IPS DF 19.7 (cell line): ENCODE results near the gene MYT1.
"Not testable (repeated sequence)": the region's sequence is repeated elsewhere in the genome, so short reads cannot be mapped to it uniquely, and the experiment has no call there.

ENCODE experiments used
- DNase-seq: peaks from one replicate; pipeline ENCODE4 v3.0.0-alpha.2; 2013; ENCODE audit warnings: low read depth, low spot score

Gene MYT1

DNA sequence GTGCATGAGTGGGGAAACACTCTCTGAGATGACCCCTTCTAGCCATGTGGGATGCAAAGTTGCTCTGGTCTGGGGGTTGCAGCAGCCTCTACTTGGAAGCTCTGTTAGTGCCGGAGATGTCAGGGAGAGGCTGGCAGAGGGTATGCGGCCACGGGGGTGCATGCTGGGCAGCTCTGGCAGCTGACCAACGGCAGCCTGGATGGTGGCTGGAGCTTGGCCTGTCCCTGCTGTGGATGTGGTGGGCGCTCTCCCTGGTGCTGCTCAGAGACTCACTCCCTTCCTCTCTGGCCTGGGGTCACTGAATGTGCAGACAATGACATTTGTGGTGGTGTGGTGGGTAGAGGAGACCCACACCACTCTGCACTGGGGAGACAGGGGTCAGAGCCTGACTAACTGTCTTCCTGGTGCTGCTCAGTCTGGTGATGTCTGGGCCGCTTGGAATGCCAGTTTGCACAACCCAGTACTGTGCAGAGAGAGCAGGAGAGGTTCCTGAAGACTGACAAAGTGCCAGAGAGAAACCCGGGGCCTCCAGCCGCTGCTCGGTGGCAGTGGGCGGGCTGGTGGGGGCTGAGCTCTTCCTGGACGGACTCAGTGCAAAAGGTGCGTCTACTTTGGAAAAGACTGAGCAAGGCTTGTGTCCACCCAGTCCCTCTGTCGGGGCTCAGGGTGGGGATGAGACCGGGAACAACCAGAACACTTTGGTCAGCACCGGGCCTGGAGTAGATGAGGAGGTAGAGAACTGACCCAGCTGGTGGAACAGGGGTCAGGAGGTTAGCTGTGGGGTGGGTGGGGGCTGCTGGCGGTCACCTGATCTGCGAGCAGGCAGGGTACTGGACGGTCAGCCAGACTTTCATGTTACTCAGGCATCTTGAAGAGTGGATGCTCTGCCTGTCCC is 2.7 kb downstream of the MYT1 start:
- no peak for DNase-seq

DNA sequence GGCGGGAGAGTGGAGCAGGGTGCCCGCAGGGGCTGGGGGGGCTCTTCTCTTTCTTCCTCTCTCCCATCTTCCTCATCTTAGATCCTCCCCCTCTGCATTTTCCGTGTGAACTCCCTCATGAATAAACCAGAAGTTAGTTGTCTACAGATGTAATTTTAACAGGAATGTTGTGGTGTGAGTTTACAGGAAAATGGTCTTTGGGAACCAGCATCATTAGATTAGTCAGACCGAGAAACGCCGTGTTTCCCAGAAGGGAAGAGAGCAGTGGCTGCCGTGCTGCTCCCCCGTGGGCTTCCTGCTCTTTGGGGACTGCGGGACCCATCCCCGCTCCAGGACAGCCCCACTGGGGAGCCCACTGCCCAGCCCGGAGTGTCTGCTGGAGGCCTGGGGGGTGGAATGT is 3.4 kb downstream of the MYT1 start:
- DNase-seq = no peak

DNA sequence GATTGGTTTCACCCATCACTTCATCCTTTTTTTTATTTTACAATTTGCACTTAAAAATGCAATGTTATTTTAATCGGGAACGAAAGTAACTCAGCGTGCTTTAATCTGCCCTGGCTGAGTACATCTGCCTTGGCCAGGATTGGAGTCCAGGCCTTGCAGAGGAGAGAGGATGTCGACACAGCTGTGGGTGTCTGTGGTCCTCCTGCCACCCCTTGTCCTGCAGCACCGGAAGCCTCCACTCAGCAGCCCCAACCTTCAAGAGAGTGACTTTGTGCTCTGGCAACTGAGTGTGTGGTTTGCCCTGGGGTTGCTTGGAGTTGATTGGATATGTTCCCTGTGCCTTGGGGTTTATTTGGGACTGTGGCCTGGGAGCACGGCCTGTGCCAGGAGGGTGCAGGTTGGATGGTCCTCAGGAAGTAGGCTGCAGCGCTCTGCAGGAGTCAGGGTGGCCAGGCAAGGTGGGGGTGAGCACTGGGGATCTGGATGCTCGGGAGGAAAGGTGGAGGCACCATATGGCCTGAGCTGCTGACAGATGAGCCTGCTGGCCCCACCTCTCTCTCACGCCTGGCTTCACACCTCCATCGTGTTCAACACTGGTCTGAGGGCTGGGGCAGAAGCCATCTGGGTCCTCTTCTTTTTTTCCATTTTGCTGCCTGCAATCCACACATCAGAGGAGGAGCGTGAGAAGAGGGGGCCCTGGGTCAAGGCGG is 4.3 kb downstream of the MYT1 start:
- no peak for DNase-seq

DNA sequence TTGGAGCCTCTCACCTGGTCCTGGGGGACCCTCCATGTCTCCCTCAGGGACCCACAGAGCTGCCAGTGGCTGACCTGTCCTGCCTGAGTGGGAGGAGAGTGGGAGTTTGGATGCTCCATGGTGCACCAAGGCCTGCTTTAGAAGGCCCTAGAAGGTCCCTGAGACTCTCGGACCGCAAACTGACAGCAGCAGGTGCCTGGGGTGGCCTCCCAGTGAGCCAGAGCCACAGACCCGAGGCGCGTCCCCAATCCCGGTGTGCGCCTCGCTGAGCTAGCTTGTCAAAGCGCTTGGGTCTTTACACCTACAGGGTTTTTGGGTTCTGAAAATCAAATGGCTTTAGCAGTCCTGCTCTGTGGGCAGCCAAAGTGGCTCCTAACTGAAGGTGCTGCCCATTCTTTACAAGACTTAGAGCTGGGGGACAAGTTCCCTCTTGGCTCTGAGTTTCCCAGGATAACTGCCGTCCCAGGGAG is 4.9 kb downstream of the MYT1 start:
- no peak for DNase-seq

DNA sequence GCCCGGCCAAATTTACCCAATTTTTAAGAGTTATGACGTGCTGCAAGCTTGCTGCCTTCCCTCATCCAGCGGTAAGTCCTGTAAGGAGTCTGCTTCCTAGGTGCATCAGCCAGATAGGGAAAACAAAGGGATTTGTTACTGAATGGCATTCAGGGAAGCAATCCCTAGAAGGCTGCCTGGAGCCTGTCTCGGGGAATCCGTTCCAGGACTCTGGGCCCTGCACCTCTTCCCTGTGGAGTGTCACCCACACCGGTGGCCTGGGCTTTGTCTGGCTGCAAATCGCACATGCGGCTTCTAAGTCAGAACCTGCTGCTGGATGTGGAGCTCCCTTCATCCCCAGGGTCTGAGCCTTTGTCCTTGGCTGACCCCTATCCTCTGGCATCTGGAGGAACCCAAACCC is 7.0 kb downstream of the MYT1 start:
- no peak for DNase-seq

DNA sequence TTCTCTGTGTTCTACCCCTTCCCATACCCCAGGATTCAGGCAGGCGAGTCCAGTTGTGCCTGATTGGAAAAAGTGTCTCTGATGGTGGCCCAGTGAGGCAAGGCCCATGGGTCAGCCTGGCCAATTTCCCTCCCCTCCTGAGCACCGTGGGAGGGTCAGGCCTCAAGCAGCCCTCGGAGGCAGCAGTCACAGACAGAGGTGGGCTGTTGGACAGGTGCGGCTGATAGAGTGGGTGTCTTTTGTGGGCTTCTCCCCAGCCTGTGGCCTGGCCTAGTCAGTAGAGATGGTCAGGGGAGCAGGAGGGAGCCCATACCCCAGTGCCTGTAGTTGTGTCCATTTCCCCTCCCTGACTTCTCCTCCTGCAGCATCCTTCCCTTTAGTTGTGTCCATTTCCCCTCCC is 8.9 kb downstream of the MYT1 start:
- no peak for DNase-seq

DNA sequence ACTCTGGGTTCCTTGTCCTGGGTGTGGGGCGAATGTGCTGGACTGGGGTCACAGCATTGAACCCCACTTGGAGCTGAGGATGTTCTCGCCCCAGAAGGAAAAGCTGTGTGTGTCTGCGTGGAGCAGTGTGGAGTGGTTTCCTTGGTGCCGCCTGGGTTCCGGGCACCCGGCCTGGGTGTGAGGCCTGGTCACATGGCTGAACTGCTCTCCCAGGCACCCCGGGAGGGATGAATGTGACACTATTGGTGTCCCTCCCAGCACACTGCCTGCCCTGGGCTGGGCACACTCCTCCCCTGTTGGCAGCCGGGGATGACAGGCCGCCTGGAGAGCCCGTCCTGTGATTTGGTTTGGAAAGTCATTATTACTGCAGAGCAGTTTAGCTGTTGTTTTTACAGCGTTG is 12.3 kb downstream of the MYT1 start:
- no peak for DNase-seq

DNA sequence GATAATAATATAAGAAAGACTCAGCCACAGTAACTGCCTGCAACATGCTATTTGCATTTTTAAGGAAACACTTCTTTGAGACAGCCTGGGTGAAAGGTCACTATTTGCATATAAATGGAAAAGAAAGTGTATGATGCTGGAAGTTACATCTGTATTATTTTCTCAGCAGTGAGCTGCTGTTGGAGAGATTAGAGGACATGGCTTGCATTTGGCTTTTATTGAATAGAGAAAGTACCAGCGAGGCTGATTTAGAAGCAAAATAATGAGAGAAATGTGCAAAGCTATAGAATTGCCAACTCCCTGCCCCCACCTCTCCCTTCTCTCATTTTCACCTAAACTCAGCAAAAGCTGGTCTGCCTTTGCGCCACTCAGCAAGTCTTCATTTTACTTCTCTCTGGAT is 12.7 kb downstream of the MYT1 start:
- no peak for DNase-seq

DNA sequence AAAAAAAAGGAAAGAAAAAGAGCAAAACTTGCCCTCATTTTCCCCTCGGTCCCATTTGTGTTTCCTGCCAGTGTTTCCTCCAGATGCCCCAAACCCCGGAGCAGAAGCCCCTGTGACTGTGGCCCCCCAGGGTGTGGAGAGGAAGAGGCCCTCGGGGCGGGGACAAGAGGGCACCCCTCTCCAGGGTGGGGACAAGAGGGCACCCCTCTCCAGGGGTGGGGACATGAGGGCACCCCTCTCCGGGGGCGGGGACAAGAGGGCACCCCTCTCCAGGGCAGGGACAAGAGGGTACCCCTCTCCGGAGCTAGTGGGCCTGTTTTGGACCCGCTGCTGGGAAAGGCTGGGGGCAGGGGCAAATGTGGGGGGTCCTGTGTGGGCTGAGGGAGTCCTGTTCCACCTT is 13.1 kb downstream of the MYT1 start:
- no peak for DNase-seq

DNA sequence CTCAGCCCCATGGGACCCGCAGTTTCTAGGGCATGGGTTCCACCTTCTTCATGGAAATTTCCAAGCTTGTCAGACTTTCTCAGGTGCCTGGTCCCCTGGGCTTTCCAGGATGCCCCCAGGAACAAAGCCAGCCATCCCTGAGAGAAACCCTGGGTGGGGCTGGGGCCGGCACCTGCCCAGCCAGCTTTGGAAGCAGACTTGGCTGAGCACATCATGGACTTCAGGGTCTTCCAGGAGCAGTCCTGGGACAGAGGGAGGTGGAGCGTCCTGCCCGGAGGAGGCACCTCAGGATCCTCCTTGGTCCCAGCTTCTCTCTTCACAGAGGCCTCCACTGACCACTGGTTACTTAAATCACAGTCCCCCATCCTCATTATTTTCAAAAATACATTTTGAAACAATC is 13.5 kb downstream of the MYT1 start:
- DNase-seq = no peak

DNA sequence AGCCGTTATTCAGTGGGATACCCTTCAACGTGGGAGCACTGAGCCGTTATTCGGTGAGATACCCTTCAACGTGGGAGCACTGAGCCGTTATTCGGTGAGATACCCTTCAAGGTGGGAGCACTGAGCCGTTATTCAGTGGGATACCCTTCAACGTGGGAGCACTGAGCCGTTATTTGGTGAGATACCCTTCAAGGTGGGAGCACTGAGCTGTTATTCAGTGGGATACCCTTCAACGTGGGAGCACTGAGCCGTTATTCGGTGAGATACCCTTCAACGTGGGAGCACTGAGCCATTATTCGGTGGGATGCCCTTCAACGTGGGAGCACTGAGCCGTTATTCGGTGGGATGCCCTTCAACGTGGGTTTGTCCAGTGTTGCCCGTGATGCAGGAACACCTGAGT is 14.7 kb downstream of the MYT1 start:
- DNase-seq = not testable (repeated sequence)

DNA sequence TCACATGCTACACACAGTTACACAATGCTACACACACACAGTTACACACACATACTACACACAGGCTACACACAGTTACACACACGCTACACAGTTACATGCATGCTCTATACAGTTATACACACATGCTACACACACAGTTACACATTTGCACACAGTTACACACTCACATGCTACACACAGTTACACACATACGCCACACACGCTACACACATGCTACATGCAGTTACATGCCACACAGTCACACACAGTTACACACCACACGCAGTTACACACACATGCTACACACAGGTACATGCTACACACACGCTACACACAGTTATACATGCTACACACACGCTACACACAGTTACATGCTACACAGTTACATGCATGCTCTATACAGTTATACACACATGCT is 15.6 kb downstream of the MYT1 start:
- DNase-seq = no peak

DNA sequence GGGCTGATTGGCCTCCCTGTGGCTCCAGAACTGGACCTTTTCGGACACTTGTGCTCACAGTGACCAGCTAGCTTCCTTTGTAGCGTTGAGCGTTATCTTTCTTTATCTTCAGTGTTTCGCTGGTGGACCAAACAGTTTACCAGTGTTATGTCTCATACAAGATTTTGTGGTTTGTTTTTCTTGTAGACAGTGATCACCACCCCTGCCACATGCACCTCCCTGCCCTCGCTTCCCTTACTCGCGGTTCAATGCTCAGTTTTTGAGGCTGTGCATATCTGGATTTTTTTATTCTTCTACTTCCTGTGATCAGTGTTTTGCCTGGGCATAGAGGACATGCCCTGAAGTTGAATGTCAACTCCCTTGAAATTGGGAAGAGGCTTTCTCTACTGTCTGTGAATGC is 16.4 kb downstream of the MYT1 start:
- DNase-seq = no peak

DNA sequence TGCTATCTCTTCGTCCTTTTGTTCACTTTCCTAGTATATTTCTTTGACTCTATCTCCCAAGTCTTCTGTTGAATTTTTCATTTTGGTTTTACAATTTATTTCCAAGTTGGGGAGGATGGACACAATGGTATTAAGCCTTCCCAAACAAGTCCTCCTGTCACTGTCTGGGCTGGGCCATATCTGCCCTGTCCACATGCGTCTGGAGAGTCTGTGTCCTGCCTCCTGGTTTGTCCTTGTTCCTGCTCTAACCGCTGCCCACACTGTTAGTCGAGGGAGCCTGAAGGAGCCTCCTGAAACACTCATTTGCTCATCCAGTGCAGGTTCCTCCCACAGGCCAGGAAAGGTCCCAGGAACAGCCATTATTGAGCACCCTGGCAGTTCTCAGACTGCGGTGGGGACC is 17.1 kb downstream of the MYT1 start:
- DNase-seq = no peak

DNA sequence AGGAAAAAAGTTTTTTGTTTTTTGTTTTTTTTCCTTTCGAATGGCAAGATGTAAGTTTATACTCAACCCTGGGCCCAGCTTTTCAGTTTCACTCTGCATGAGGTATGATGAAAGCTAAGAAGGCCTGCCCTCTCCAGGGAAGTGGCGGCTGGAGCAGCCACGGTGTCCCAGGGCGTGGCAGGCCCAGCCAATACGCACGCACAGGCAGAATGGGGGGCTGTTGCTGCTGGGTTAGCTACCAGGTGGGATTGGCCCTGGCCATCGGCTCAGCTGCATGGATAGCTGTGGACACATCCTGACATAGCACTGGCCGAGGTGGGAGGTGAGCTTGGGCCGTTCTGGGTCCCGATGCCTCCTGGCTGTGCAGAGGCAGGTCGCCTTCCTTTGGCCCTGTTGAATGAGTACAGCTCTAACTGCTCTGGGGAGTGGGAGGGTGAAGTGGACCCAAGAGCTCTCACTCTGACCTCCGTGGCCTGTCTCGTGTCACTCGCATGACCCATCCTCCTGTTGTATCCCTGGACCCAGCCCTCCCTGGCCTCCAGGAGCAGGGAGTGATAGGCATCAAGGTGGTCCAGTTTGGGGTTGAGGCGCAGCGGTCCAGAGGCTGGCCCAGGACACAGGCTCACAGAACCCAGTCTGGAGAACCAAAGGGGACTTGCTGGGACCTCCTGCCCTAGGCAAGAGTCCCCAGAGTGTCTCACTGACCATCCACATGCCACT is 18.1 kb downstream of the MYT1 start:
- no peak for DNase-seq

DNA sequence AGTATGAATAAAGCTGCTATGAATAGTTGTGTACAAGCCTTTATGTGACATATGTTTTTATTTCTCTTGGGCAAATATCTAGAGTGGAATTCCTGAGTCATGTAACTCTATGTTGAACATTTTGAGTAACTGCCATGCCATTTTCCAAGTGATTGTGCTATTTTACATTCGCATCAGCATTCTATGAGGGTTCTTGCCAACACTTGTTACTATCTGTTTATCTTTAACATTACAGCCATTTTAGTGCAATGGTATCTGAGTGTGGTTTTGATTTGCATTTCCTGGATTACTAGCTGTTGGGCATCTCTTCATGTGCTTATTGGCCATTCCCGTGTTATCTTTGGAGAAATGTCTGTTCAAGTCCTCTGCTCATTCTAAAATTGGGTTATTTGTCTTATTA is 19.1 kb downstream of the MYT1 start:
- DNase-seq = no peak

DNA sequence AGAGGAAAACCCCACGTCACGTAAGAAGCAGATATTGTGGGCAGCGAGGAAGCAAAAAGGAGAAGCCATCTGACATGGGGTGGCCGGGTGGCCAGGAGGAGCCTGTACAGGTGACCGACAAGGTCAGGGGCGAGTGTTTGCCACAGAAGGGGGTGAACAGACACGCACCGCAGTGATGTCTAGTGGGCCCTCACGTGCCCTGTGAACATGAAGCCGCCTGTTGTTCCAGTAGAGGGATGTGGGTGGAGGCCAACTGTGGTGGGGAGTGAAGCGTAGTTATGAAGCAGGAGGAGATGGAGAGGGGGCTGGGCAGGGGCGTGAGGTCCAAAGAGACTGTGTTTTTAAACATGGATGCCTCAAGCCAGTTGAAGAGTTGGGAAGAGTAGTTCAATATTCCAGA is 20.5 kb downstream of the MYT1 start:
- DNase-seq = no peak

DNA sequence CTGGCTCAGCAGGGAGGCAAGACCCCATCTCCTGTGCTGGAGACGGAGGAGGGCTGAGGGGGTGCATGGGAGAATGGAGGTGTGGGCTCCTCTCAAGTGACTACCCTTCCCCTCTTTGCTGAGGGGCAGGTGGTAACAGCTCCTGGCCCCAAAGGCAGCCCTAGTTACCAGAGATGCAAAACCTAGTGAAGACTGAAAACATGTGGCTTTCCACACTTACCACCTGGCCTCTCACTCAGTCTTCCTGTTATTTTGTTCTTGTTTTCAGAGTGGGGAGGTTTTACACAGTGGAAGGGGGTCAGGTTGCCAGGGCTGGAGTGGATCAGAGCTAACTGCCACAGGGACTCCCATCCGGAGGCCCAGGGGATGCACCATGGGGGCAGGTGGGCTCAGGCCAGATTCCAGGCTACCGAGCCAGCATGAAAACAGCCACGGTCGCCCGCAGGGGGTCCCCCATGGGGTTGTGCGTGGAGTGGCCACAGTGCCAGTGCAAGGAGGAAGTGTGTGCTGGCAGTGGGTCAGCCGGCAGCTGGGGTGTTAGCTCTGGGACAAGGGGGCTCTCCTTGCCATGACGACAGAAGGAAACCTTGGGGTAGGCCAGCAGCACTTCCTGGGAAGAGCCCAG is 21.1 kb downstream of the MYT1 start:
- no peak for DNase-seq

DNA sequence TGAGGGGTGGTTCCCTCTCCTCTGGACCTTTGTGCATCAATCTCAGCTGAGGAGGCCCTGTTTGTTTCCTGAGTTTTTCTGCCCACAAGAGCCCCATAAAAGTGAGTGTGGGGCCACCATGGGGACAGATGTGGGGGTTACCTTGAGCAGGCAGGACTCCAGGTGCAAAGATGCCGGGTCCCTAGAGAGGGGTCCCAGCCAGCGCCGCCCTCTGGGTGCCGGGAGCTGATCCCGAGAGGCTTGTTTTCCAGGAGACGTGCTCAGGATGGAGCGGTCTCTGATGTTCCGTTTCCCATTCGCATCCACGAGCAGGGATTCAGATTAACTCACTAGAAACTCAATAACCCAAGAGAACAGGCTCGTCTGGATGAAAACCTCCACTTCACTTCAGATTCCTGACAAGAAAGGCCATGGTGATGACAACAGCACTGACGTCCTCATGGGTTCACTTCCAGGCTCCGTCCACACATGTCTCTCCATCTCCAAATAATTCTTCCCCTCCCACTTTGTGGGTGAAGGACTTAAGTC is 21.9 kb downstream of the MYT1 start:
- DNase-seq = no peak

DNA sequence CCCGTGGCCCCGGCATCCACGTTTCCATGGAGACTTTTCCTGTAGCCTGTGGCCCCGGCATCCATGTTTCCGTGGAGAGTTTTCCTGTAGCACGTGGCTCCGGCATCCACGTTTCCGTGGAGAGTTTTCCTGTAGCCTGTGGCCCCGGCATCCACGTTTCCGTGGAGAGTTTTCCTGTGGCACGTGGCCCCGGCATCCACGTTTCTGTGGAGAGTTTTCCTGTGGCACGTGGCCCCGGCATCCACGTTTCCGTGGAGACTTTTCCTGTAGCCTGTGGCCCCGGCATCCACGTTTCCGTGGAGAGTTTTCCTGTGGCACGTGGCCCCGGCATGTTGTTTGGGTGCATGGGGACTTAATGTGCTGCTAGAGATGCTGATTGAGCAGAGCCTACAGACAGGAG is 23.0 kb downstream of the MYT1 start:
- DNase-seq = not testable (repeated sequence)

DNA sequence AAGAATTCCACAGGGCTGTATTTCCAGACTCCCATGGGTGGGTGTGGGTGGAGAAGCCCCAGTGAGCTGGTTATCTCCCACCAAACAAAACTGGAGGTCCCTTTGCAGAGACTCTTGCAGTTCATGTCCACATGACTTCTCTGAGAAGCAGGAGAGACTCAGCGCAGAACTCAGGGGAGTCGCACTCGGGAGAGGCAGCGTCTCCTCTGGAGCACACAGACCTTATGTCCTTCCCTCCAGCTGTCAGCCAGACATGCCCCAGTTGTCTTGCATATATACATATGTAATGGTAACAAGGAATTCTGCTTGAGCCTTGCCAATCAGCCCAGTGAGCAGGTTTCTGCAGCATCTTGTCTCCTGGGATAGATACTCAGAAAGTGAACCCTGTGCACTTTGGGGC is 23.8 kb downstream of the MYT1 start:
- no peak for DNase-seq
